ENCODE data around the gene SGCA. TPM values are rescaled to one million over a fixed set of nuclear protein-coding genes. Genes with fewer than 3 reads are reported as not detected.

The SGCA gene
- polyA plus RNA-seq, 1 donor from 2014 or later, result 0.43 TPM

DNA sequence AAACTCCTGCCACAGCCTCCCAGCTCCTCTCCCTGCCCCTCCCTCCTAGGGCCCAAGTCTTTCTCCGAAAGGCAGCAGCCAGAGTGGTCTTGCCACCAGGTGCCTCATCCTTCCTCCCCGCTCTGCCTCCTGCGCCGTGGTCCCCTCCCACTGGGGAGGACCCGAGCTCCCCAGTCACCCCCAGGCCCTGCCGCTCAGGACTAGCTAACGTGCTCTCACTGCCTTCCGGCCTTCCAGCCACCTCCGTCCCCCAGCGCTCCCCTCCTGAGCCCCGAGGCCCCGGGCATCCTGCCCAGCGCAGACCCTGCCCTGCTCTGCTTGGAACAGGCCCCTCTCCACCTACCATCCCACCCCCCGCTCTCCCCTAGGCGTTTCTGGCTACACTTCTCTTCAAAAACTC lies 55.0 kb downstream of the SGCA start:
- no peak for TF ChIP-seq POLR2AphosphoS5 (IDR thresholded peaks at IDR 0.05)
- TF ChIP-seq, protein P1, sequence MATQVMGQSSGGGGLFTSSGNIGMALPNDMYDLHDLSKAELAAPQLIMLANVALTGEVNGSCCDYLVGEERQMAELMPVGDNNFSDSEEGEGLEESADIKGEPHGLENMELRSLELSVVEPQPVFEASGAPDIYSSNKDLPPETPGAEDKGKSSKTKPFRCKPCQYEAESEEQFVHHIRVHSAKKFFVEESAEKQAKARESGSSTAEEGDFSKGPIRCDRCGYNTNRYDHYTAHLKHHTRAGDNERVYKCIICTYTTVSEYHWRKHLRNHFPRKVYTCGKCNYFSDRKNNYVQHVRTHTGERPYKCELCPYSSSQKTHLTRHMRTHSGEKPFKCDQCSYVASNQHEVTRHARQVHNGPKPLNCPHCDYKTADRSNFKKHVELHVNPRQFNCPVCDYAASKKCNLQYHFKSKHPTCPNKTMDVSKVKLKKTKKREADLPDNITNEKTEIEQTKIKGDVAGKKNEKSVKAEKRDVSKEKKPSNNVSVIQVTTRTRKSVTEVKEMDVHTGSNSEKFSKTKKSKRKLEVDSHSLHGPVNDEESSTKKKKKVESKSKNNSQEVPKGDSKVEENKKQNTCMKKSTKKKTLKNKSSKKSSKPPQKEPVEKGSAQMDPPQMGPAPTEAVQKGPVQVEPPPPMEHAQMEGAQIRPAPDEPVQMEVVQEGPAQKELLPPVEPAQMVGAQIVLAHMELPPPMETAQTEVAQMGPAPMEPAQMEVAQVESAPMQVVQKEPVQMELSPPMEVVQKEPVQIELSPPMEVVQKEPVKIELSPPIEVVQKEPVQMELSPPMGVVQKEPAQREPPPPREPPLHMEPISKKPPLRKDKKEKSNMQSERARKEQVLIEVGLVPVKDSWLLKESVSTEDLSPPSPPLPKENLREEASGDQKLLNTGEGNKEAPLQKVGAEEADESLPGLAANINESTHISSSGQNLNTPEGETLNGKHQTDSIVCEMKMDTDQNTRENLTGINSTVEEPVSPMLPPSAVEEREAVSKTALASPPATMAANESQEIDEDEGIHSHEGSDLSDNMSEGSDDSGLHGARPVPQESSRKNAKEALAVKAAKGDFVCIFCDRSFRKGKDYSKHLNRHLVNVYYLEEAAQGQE (IDR thresholded peaks at IDR 0.05; ENCODE audit: borderline replicate concordance), result no peak
- no peak overlapping the region for H3K4me3 ChIP-seq (ENCODE audit: low read length)
- H3K27me3 ChIP-seq (ENCODE audit: insufficient read depth, low read depth, low read length), result no peaks in the 10 kb centered on the region
- H3K36me3 ChIP-seq (ENCODE audit: insufficient read depth, low read length), result no peaks in the 10 kb centered on the region
- no peak overlapping the region for H3K27ac ChIP-seq (ENCODE audit: low read length)
- no peaks in the 10 kb centered on the region for H3K79me2 ChIP-seq (replicated peaks; ENCODE audit: insufficient read depth, low read length)
- no peaks in the 10 kb centered on the region for H3K9me3 ChIP-seq (ENCODE audit: low read length)
- H3F3A ChIP-seq (ENCODE audit: insufficient read depth, low read length, poor library complexity, severe bottlenecking), result no peaks in the 10 kb centered on the region
- H3K9me2 ChIP-seq (ENCODE audit: insufficient read depth, low read length), result no peaks in the 10 kb centered on the region
- no peak overlapping the region for H3K9ac ChIP-seq (ENCODE audit: low read length)
- no peak overlapping the region for H2AFZ ChIP-seq (ENCODE audit: low read depth, low read length)
- no peak overlapping the region for H3K4me2 ChIP-seq (ENCODE audit: low read length)
- no peaks in the 10 kb centered on the region for H4K20me1 ChIP-seq (ENCODE audit: insufficient read depth)

- Histone ChIP-seq H3K79me2 (replicated peaks; ENCODE audit: insufficient read depth, low read length) (no peaks in the 10 kb centered on the region), H3K4me2 (ENCODE audit: low read length) (no peak overlapping the region), H3K9me2 (ENCODE audit: insufficient read depth, low read length) (no peaks in the 10 kb centered on the region), H3K36me3 (ENCODE audit: insufficient read depth, low read length) (no peaks in the 10 kb centered on the region), H3K4me3 (ENCODE audit: low read length) (no peak overlapping the region), H2AFZ (ENCODE audit: low read depth, low read length) (no peak overlapping the region), H4K20me1 (ENCODE audit: insufficient read depth) (no peaks in the 10 kb centered on the region), H3K9ac (ENCODE audit: low read length) (no peak overlapping the region), H3K27ac (ENCODE audit: low read length) (no peak overlapping the region), H3K9me3 (ENCODE audit: low read length) (no peaks in the 10 kb centered on the region), H3F3A (ENCODE audit: insufficient read depth, low read length, poor library complexity, severe bottlenecking) (no peaks in the 10 kb centered on the region), H3K27me3 (ENCODE audit: insufficient read depth, low read depth, low read length) (no peaks in the 10 kb centered on the region)
- no peak for TF ChIP-seq POLR2AphosphoS5 (IDR thresholded peaks at IDR 0.05)
- no peak for TF ChIP-seq RAD21 (conservative IDR thresholded peaks at IDR 0.05)
- no peak for TF ChIP-seq CTCF (IDR thresholded peaks at IDR 0.05; ENCODE audit: poor library complexity, severe bottlenecking)
- TF ChIP-seq EP300 (conservative IDR thresholded peaks at IDR 0.05; ENCODE audit: poor library complexity, severe bottlenecking), result no peak
- TF ChIP-seq SMC3 (conservative IDR thresholded peaks at IDR 0.05; ENCODE audit: poor library complexity), result no peak
- no peak for TF ChIP-seq EZH2 (IDR thresholded peaks at IDR 0.05; ENCODE audit: borderline replicate concordance, insufficient read depth, low read length, poor library complexity, severe bottlenecking)
- TF ChIP-seq, protein P1 (IDR thresholded peaks at IDR 0.05; ENCODE audit: borderline replicate concordance), result no peak
- TF ChIP-seq MXI1 (conservative IDR thresholded peaks at IDR 0.05; ENCODE audit: poor library complexity, severe bottlenecking), result no peak
- TF ChIP-seq TAF1 (IDR thresholded peaks at IDR 0.05; ENCODE audit: low read depth), result no peak
These were observed 55.6 kb downstream of the SGCA start for GRCh38 chr17:50221266-50221863.
